SK-N-SH (cell line): Measurements from ENCODE around the gene PLA2G2C. TPM values are rescaled to one million over a fixed set of nuclear protein-coding genes. Genes with fewer than 3 reads are reported as not detected.

Experiments used
- CTCF ChIA-PET: fragments of 300-600, 350-600 bp; formaldehyde crosslinking; extraction: SDS; loops from one replicate; lab custom pipeline; 2021; lab: Yijun Ruan, JAX
- POLR2A ChIA-PET: fragments of 350-600 bp; sonication (Branson Sonifier 250); formaldehyde crosslinking; extraction: SDS; loops from one replicate; lab custom pipeline; 2020; ENCODE audit warnings: antibody characterized with exemption, inconsistent platforms; lab: Yijun Ruan, JAX
- DNase-seq: peaks from one replicate; pipeline ENCODE4 v3.0.0; 2012
- H2AFZ ChIP-seq: fragments of 200-600 bp; sonication (generic); 2 replicates; pipeline ENCODE4 v1.8.1; 2016; ENCODE audit warnings: antibody characterized with exemption, mild to moderate bottlenecking, low read depth
- H3F3A ChIP-seq: fragments of 200-600 bp; sonication (generic); replicated peaks from 2 replicates; pipeline ENCODE3; 2016; ENCODE audit warnings: antibody characterized with exemption, mild to moderate bottlenecking; ENCODE audit not compliant: insufficient read depth
- H3K27ac ChIP-seq, 2 experiments: fragments of 200-500 bp in 1 of 2; fragments of 200-600 bp in 1 of 2; sonication (Bioruptor generic) in 1 of 2; sonication (generic), shearing (Covaris generic) in 1 of 2; 2 replicates each; pipeline versions ENCODE4 v1.5.1 to v1.6.1; 2014 to 2016; ENCODE audit warnings: low read depth in 2 of 2, inconsistent platforms in 1 of 2, low read length in 1 of 2, mild to moderate bottlenecking in 1 of 2, mixed read lengths in 1 of 2
- H3K27me3 ChIP-seq: fragments of 200-600 bp; sonication (generic), shearing (Covaris generic); 2 replicates; pipeline ENCODE4 v1.6.1; 2016; ENCODE audit warnings: mixed run types; ENCODE audit not compliant: insufficient read depth
- H3K36me3 ChIP-seq, 2 experiments: fragments of 200-500 bp in 1 of 2; fragments of 200-600 bp in 1 of 2; sonication (Bioruptor generic) in 1 of 2; sonication (generic) in 1 of 2; replicated peaks in 1 of 2; 2 replicates each; pipeline versions ENCODE3 to v1.5.1; 2014 to 2016; ENCODE audit warnings: low read length in 1 of 2, mild to moderate bottlenecking in 1 of 2; ENCODE audit not compliant: insufficient read depth in 2 of 2, control insufficient read depth in 1 of 2
- H3K4me1 ChIP-seq, 2 experiments: fragments of 200-500 bp in 1 of 2; fragments of 200-600 bp in 1 of 2; sonication (Bioruptor generic) in 1 of 2; sonication (generic), shearing (Covaris generic) in 1 of 2; 2 replicates each; pipeline versions ENCODE4 v1.5.1 to v1.6.1; 2014 to 2016; ENCODE audit warnings: low read depth in 1 of 2, low read length in 1 of 2, mixed run types in 1 of 2; ENCODE audit not compliant: insufficient read depth in 2 of 2, control insufficient read depth in 1 of 2
- H3K4me2 ChIP-seq: fragments of 200-600 bp; sonication (generic), shearing (Covaris generic); 2 replicates; pipeline ENCODE4 v1.6.1; 2017; ENCODE audit warnings: mixed run types
- H3K4me3 ChIP-seq, 2 experiments: fragments of 200-500 bp in 1 of 2; fragments of 200-600 bp in 1 of 2; sonication (Bioruptor generic) in 1 of 2; sonication (generic), shearing (Covaris generic) in 1 of 2; 2 replicates each; pipeline versions ENCODE4 v1.5.1 to v1.8.1; 2014 to 2016; ENCODE audit warnings: low read depth in 2 of 2, inconsistent platforms in 1 of 2, low read length in 1 of 2, mild to moderate bottlenecking in 1 of 2, mixed read lengths in 1 of 2, moderate library complexity in 1 of 2
- H3K79me2 ChIP-seq: fragments of 200-600 bp; sonication (generic); 2 replicates; pipeline ENCODE4 v1.8.1; 2017; ENCODE audit warnings: mild to moderate bottlenecking; ENCODE audit not compliant: insufficient read depth
- H3K9ac ChIP-seq: fragments of 200-600 bp; sonication (generic); 2 replicates; pipeline ENCODE4 v1.6.1; 2017; ENCODE audit warnings: mixed run types
- H3K9me2 ChIP-seq: fragments of 200-600 bp; sonication (generic); 2 replicates; pipeline ENCODE4 v1.6.1; 2017; ENCODE audit warnings: mixed run types
- H3K9me3 ChIP-seq: fragments of 200-600 bp; sonication (generic); 2 replicates; pipeline ENCODE4 v1.6.1; 2017; ENCODE audit warnings: mixed run types, mild to moderate bottlenecking, moderate library complexity
- H4K20me1 ChIP-seq: fragments of 200-600 bp; sonication (generic); 2 replicates; pipeline ENCODE4 v1.6.1; 2017; ENCODE audit warnings: mild to moderate bottlenecking, mixed run types; ENCODE audit not compliant: insufficient read depth
- CHD2 ChIP-seq: fragments of 150-350 bp; IDR thresholded peaks from 2 replicates; pipeline ENCODE4 v1.6.1; 2018; ENCODE audit warnings: low read length; ENCODE audit not compliant: partially characterized antibody
- EZH2phosphoT487 ChIP-seq: fragments of 200-600 bp; sonication (generic); IDR thresholded peaks from 2 replicates; pipeline ENCODE4 v1.6.1; 2017; ENCODE audit warnings: low read depth, mixed run types, mild to moderate bottlenecking, antibody characterized with exemption, moderate library complexity, borderline replicate concordance
- FOSL2 ChIP-seq: IDR thresholded peaks from 2 replicates; pipeline ENCODE4 v1.4.0; 2012; ENCODE audit warnings: low read depth, mild to moderate bottlenecking, moderate library complexity, borderline replicate concordance
- FOXJ3 ChIP-seq: sonication (generic); formaldehyde crosslinking; IDR thresholded peaks from 2 replicates; pipeline ENCODE4 v1.5.1; 2020; ENCODE audit warnings: mild to moderate bottlenecking, missing genetic modification reagents
- FOXM1 ChIP-seq: IDR thresholded peaks from 2 replicates; pipeline ENCODE4 v1.4.0; 2012; ENCODE audit warnings: low read depth, mild to moderate bottlenecking
- GABPA ChIP-seq: IDR thresholded peaks from 2 replicates; pipeline ENCODE4 v1.4.0; 2012; ENCODE audit warnings: low read depth, mild to moderate bottlenecking
- GATA2 ChIP-seq: sonication (generic); formaldehyde crosslinking; IDR thresholded peaks from 2 replicates; pipeline ENCODE4 v1.5.0; 2020; ENCODE audit warnings: mild to moderate bottlenecking, missing genetic modification reagents
- MEF2A ChIP-seq: IDR thresholded peaks from 2 replicates; pipeline ENCODE4 v1.4.0; 2012; ENCODE audit warnings: low read depth, borderline replicate concordance
- NFIC ChIP-seq: IDR thresholded peaks from 2 replicates; pipeline ENCODE4 v1.4.0; 2012; ENCODE audit warnings: borderline replicate concordance
- NRF1 ChIP-seq: IDR thresholded peaks from 2 replicates; pipeline ENCODE4 v1.6.1; 2012; ENCODE audit warnings: low read depth, mild to moderate bottlenecking, low read length
- POLR2AphosphoS5 ChIP-seq: IDR thresholded peaks from 2 replicates; pipeline ENCODE4 v1.6.1; 2012; ENCODE audit warnings: low read depth, low read length
- RAD21 ChIP-seq: IDR thresholded peaks from 2 replicates; pipeline ENCODE4 v1.6.1; 2012; ENCODE audit warnings: mild to moderate bottlenecking, low read length
- RFX5 ChIP-seq: IDR thresholded peaks from 2 replicates; pipeline ENCODE4 v1.6.1; 2012; ENCODE audit warnings: mild to moderate bottlenecking, improper control_type of control experiment, low read length
- SIN3A ChIP-seq: IDR thresholded peaks from 2 replicates; pipeline ENCODE4 v1.6.1; 2012; ENCODE audit warnings: low read depth, mild to moderate bottlenecking, low read length, moderate library complexity, borderline replicate concordance
- TCF12 ChIP-seq: IDR thresholded peaks from 2 replicates; pipeline ENCODE4 v1.4.0; 2012
- YY1 ChIP-seq: IDR thresholded peaks from 2 replicates; pipeline ENCODE4 v1.4.0; 2012; ENCODE audit warnings: low read depth, mild to moderate bottlenecking
- WGBS: methylation state at CpG from one replicate; pipeline ENCODE4 v1.1.6; 2017; ENCODE audit warnings: low lambda C conversion rate; 5-methylcytosine and 5-hydroxymethylcytosine counted together
- polyA plus RNA-seq, 3 experiments: library from polyadenylated mRNA; depleted of rRNA; stranded (reverse); fragments of >200 nt; gene quantifications; 2 replicates each; pipeline ENCODE4 v1.2.3, GENCODE V29; 2012
- TF ChIP-seq, protein P1 (sequence below): IDR thresholded peaks from 2 replicates; pipeline ENCODE4 v1.4.0; 2012; ENCODE audit warnings: low read depth
- TF ChIP-seq, protein P2 (sequence below): IDR thresholded peaks from 2 replicates; pipeline ENCODE4 v1.4.0; 2012; ENCODE audit warnings: low read depth, borderline replicate concordance
- TF ChIP-seq, protein P3 (sequence below): fragments of 150-350 bp; IDR thresholded peaks from 2 replicates; pipeline ENCODE4 v1.6.1; 2017; ENCODE audit warnings: antibody characterized with exemption, low read length, low read depth, borderline replicate concordance
- TF ChIP-seq, protein P4 (sequence below): IDR thresholded peaks from 2 replicates; pipeline ENCODE4; 2012
- TF ChIP-seq, protein P5 (sequence below): IDR thresholded peaks from 2 replicates; pipeline ENCODE4 v1.4.0; 2012; ENCODE audit warnings: low read depth, borderline replicate concordance
- TF ChIP-seq, protein P6 (sequence below): fragments of 200-600 bp; sonication (generic); IDR thresholded peaks from 2 replicates; pipeline ENCODE4 v1.6.1; 2017; ENCODE audit warnings: antibody characterized with exemption, mild to moderate bottlenecking, moderate library complexity

PLA2G2C gene
- polyA plus RNA-seq, 1 of the 3 experiments (the other 2 are of a cell fraction), result not detected

DNA sequence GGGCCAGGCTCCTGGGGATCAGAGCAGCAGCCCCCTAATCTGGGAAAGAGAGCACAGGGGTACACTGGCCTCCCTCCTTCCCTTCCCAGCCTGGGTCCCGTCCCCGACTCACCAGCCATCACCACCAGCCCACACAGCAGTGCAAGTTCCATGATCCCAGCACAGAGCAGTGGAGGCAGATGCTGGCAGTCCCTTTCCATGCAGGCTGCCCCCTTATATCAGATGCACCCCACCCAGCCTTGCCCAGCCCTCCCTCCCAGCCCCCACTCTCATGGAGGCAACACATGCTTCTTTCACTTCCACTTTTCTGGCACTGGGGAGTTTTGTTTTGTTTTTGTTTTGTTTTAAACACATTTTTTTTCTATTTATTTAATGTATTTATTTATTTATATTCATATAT is 67.0 kb downstream of the PLA2G2C start, which contains the start of gene PLA2G2D:
PLA2G2D (minus strand) TSS at position 190 of the 400 bp plus-strand sequence; CDS start at position 152, 38 bp downstream.
- Histone ChIP-seq H4K20me1 (no peaks in the 10 kb centered on the region), H3K27ac (no peak within 1 kb of the TSS), H3K4me3 (no peak within 1 kb of the TSS), H3F3A (no peaks in the 10 kb centered on the region), H3K36me3 (no peaks in the 10 kb centered on the region), H3K27me3 (peaks cover 5% of the 10 kb centered on the region; the same call in 1 of the 2 replicates), H3K4me2 (no peak within 1 kb of the TSS), H2AFZ (no peak within 1 kb of the TSS), H3K4me1 (peaks cover 0 to 4% of the 10 kb centered on the region in 2 experiments; a peak in 1 of 4 replicates), H3K9me3 (no peaks in the 10 kb centered on the region), H3K79me2 (no peaks in the 10 kb centered on the region), H3K9ac (no peak within 1 kb of the TSS), H3K9me2 (no peaks in the 10 kb centered on the region)
- TF ChIP-seq EZH2phosphoT487, result no peak
- TF ChIP-seq, protein P1, sequence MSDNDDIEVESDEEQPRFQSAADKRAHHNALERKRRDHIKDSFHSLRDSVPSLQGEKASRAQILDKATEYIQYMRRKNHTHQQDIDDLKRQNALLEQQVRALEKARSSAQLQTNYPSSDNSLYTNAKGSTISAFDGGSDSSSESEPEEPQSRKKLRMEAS, result no peak
- no peak for TF ChIP-seq NFIC
- no peak for TF ChIP-seq RFX5
- no peak for TF ChIP-seq POLR2AphosphoS5
- no peak for TF ChIP-seq MEF2A
- TF ChIP-seq GATA2, result no peak
- TF ChIP-seq FOSL2, result no peak
- TF ChIP-seq, protein P2, sequence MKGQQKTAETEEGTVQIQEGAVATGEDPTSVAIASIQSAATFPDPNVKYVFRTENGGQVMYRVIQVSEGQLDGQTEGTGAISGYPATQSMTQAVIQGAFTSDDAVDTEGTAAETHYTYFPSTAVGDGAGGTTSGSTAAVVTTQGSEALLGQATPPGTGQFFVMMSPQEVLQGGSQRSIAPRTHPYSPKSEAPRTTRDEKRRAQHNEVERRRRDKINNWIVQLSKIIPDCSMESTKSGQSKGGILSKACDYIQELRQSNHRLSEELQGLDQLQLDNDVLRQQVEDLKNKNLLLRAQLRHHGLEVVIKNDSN, result no peak
- TF ChIP-seq FOXJ3 (CRISPR knock-in tag), result no peak
- TF ChIP-seq, protein P3, sequence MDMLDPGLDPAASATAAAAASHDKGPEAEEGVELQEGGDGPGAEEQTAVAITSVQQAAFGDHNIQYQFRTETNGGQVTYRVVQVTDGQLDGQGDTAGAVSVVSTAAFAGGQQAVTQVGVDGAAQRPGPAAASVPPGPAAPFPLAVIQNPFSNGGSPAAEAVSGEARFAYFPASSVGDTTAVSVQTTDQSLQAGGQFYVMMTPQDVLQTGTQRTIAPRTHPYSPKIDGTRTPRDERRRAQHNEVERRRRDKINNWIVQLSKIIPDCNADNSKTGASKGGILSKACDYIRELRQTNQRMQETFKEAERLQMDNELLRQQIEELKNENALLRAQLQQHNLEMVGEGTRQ, result no peak
- TF ChIP-seq, protein P4, sequence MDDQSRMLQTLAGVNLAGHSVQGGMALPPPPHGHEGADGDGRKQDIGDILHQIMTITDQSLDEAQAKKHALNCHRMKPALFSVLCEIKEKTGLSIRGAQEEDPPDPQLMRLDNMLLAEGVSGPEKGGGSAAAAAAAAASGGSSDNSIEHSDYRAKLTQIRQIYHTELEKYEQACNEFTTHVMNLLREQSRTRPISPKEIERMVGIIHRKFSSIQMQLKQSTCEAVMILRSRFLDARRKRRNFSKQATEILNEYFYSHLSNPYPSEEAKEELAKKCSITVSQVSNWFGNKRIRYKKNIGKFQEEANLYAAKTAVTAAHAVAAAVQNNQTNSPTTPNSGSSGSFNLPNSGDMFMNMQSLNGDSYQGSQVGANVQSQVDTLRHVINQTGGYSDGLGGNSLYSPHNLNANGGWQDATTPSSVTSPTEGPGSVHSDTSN, result no peak
- TF ChIP-seq YY1, result no peak
- no peak for TF ChIP-seq RAD21
- no peak for TF ChIP-seq CHD2
- no CpG with 5 or more reads among the region's 2 CpGs for WGBS
- DNase-seq, result no peak
- POLR2A ChIA-PET, result no interaction called here
- CTCF ChIA-PET, result interaction anchor here (1.2 to 1.6 kb wide), 2 partner anchors 8 to 32 kb away, joined by 4 to 6 read pairs; no protein-coding TSS in a partner anchor

DNA sequence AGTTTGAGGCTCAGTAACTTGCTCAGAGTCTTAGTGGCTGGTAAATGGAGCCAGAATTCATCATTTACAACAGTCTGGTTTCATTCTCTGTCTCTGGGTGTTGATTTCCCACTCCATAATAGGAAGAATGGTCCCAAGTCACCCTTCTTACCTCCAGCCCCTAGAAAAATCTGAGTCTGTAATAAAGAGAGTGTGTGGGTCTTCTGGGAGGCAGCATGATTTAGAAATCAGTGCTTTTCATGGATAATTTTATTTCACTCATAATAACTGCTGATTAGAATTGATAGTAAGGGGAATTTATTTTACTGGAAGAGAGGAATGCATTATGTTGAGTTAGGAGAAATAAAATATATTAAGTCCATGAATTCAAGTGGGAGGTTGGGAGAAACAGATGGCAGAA is 69.1 kb downstream of the PLA2G2C start:
- no peak for DNase-seq
- Histone ChIP-seq H3F3A (no peaks in the 10 kb centered on the region), H3K36me3 (no peaks in the 10 kb centered on the region), H2AFZ (no peak overlapping the region), H3K4me3 (no peak overlapping the region), H3K9me3 (no peaks in the 10 kb centered on the region), H4K20me1 (no peaks in the 10 kb centered on the region), H3K9ac (no peak overlapping the region), H3K4me1 (no peaks in the 10 kb centered on the region), H3K4me2 (no peak overlapping the region), H3K27me3 (peaks cover 5% of the 10 kb centered on the region; the same call in 1 of the 2 replicates), H3K9me2 (no peaks in the 10 kb centered on the region), H3K27ac (no peak overlapping the region), H3K79me2 (no peaks in the 10 kb centered on the region)
- ChIA-PET POLR2A (no interaction called here), CTCF (interaction anchor here (0.8 to 1.6 kb wide), 4 partner anchors 16 to 142 kb away, joined by 3 to 5 read pairs (median 4); no protein-coding TSS in a partner anchor)
- TF ChIP-seq GABPA, result no peak
- TF ChIP-seq FOXJ3 (CRISPR knock-in tag), result no peak
- TF ChIP-seq SIN3A, result no peak
- no peak for TF ChIP-seq TCF12
- no peak for TF ChIP-seq CHD2
- no peak for TF ChIP-seq NFIC
- no peak for TF ChIP-seq RFX5
- TF ChIP-seq FOSL2, result no peak
- TF ChIP-seq, protein P5, sequence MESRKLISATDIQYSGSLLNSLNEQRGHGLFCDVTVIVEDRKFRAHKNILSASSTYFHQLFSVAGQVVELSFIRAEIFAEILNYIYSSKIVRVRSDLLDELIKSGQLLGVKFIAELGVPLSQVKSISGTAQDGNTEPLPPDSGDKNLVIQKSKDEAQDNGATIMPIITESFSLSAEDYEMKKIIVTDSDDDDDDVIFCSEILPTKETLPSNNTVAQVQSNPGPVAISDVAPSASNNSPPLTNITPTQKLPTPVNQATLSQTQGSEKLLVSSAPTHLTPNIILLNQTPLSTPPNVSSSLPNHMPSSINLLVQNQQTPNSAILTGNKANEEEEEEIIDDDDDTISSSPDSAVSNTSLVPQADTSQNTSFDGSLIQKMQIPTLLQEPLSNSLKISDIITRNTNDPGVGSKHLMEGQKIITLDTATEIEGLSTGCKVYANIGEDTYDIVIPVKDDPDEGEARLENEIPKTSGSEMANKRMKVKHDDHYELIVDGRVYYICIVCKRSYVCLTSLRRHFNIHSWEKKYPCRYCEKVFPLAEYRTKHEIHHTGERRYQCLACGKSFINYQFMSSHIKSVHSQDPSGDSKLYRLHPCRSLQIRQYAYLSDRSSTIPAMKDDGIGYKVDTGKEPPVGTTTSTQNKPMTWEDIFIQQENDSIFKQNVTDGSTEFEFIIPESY, result no peak
- TF ChIP-seq NRF1, result no peak
- no peak for TF ChIP-seq FOXM1
- TF ChIP-seq, protein P6, sequence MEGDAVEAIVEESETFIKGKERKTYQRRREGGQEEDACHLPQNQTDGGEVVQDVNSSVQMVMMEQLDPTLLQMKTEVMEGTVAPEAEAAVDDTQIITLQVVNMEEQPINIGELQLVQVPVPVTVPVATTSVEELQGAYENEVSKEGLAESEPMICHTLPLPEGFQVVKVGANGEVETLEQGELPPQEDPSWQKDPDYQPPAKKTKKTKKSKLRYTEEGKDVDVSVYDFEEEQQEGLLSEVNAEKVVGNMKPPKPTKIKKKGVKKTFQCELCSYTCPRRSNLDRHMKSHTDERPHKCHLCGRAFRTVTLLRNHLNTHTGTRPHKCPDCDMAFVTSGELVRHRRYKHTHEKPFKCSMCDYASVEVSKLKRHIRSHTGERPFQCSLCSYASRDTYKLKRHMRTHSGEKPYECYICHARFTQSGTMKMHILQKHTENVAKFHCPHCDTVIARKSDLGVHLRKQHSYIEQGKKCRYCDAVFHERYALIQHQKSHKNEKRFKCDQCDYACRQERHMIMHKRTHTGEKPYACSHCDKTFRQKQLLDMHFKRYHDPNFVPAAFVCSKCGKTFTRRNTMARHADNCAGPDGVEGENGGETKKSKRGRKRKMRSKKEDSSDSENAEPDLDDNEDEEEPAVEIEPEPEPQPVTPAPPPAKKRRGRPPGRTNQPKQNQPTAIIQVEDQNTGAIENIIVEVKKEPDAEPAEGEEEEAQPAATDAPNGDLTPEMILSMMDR, result no peak
- TF ChIP-seq MEF2A, result no peak
